Measurements from ENCODE around the gene SSBP3. TPM values are rescaled to one million over a fixed set of nuclear protein-coding genes. Genes with fewer than 3 reads are reported as not detected.

The SSBP3 gene
- total RNA-seq, 1 experiment from 2014 or later: 37.5 TPM

DNA sequence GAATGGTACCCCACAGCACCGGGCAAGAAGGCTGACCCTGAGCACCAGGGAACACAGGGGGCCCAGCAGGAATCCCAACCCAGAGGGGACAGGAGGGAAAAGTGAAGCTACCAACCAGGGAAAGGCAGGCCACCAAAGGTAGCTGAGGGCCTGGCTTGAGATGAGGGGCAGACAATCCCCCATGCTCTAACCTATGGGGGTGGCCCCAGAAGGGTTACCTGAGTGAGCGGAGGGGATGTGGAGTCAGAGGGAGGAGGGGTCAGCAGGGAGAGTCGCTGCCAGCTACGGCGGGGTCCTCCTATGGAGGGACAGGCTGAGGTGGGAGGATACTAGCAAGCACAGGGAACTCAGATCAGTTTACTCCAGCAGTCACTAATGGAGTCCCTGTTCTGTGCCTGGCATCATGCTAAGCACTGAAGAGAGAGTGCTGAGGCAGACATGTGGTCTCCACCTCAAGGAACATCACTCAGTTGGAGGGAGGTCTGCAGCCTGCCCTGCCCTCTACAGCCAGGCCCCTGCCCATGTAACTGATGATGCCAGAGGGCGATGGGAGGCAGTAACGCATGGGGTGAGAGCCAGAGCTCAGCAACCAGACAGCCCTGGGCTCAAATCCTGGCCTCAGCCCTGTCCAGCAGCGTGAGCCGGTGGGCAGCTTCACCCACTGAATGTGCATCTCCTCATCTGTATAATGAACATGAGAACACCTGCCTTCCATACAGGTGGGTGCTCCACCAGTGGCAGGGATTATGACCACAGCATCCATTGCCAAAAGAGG lies 227.7 kb downstream of the SSBP3 start:
- Histone ChIP-seq H2AFZ (ENCODE audit: low read depth, low read length, poor library complexity, severe bottlenecking) (no peak overlapping the region), H3K4me1 (ENCODE audit: control insufficient read depth in 1 of 2, insufficient read depth in 2 of 2, low read length in 2 of 2) (no peaks in the 10 kb centered on the region), H3K9me3 (ENCODE audit: control insufficient read depth in 1 of 2, insufficient read depth in 1 of 2, low read depth in 1 of 2, low read length in 2 of 2) (no peaks in the 10 kb centered on the region), H3K27ac (ENCODE audit: low read depth, low read length) (no peak overlapping the region), H3K4me2 (ENCODE audit: low read length) (no peak overlapping the region), H3K27me3 (ENCODE audit: insufficient read depth, low read length) (no peaks in the 10 kb centered on the region), H3K36me3 (ENCODE audit: control insufficient read depth in 1 of 2, insufficient read depth in 2 of 2, low read length in 2 of 2) (no peaks in the 10 kb centered on the region; a peak in 1 of 4 replicates), H3K9ac (ENCODE audit: low read length) (no peak overlapping the region), H3K4me3 (replicated peaks in 1 of 2; ENCODE audit: low read depth in 1 of 2, low read length in 2 of 2) (no peak overlapping the region), H3K9me2 (ENCODE audit: insufficient read depth) (no peaks in the 10 kb centered on the region), H4K20me1 (ENCODE audit: insufficient read depth) (no peaks in the 10 kb centered on the region), H3K79me2 (ENCODE audit: insufficient read depth, low read length) (no peaks in the 10 kb centered on the region)
- POLR2A ChIA-PET: no interaction called here
- CTCF ChIA-PET: no interaction called here
- DNase-seq (ENCODE audit: low read depth, low spot score) (no peak), ATAC-seq (no peak)
- no TSS peak for BruUV-seq (replicated peaks)
- RAD21 ChIA-PET (ENCODE audit: low non-redundant PET in 1 of 2, low total read pairs in 2 of 2, uncharacterized antibody in 2 of 2, unreplicated experiment in 2 of 2): no interaction called here
- intact Hi-C loops (cut with micrococcal nuclease): no loop called here
- TF ChIP-seq CEBPB (IDR thresholded peaks at IDR 0.05; ENCODE audit: low read depth) (no peak), ZNF274 (IDR thresholded peaks at IDR 0.05; ENCODE audit: low read depth, low read length) (no peak), CBX3 (IDR thresholded peaks at IDR 0.05; ENCODE audit: low read depth) (no peak), ZBTB33 (IDR thresholded peaks at IDR 0.05; ENCODE audit: extremely low read depth, insufficient replicate concordance, low read length) (no peak), ELF1 (IDR thresholded peaks at IDR 0.05; ENCODE audit: borderline replicate concordance, low read depth) (no peak), YY1 (IDR thresholded peaks at IDR 0.05; ENCODE audit: extremely low read depth, insufficient replicate concordance, low read depth, low read length) (no peak), RAD21 (IDR thresholded peaks at IDR 0.05; ENCODE audit: low read depth) (no peak), POLR2A (IDR thresholded peaks at IDR 0.05; ENCODE audit: borderline replicate concordance, extremely low read depth, insufficient read depth, insufficient read length) (no peak)
- TF ChIP-seq, protein P1, sequence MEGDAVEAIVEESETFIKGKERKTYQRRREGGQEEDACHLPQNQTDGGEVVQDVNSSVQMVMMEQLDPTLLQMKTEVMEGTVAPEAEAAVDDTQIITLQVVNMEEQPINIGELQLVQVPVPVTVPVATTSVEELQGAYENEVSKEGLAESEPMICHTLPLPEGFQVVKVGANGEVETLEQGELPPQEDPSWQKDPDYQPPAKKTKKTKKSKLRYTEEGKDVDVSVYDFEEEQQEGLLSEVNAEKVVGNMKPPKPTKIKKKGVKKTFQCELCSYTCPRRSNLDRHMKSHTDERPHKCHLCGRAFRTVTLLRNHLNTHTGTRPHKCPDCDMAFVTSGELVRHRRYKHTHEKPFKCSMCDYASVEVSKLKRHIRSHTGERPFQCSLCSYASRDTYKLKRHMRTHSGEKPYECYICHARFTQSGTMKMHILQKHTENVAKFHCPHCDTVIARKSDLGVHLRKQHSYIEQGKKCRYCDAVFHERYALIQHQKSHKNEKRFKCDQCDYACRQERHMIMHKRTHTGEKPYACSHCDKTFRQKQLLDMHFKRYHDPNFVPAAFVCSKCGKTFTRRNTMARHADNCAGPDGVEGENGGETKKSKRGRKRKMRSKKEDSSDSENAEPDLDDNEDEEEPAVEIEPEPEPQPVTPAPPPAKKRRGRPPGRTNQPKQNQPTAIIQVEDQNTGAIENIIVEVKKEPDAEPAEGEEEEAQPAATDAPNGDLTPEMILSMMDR (IDR thresholded peaks at IDR 0.05 in 2 of 3, conservative IDR thresholded peaks at IDR 0.05 in 1 of 3; ENCODE audit: borderline replicate concordance in 1 of 3, insufficient read depth in 1 of 3, low read depth in 2 of 3, low read length in 2 of 3): no peak
